Measurements from ENCODE around the gene ARID1B.

ARID1B gene

DNA sequence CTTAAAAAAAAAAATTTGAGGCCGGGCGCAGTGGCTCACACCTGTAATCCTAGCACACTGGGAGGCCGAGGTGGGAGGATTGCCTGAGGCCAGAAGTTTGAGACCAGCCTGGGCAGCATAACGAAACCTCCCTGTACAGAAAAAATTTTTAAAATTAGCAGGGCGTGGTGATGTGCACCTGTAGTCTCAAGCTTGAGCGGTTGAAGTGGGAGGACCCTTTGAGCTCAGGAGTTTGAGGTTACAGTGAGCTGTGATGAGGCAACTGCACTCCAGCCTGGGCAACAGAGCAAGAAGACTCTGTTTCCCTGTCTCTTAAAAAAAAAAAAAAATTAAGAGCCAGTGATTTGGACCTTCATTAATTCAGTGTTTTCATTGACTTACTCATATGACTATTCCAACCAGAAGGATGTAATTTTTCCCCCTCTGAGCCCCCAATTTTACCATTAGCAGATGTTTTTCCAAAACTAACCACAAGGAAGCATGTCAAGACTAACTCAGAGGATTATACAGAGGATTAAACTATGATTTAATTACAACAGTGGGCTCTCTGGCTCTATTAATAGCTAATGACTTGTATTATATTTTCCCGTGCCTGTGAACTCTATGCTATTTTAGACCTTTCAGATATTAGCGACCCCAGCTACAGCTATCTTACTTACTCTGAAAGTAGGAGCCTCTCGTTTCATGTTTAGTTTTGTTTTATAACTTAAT is 75.1 kb downstream of the ARID1B start:
- no peak for DNase-seq (ENCODE audit: low spot score)

DNA sequence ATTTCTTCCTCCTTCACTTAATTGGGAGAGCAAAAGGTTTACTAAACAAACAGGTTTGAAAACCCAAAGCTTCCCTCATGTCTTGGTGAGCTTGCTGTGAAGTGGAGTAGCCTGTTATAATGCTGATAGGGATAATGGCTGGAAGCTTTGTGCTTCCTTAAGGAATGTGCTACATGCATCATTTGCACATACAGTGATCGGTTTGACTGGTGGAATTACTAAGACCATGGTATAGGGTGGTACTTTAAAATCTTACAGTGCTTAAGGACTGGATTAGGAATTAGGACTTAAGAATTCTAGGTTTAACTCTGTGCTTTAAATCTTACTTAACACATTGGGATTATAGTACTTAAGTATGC is 75.7 kb downstream of the ARID1B start:
- no peak for DNase-seq (ENCODE audit: low spot score)

DNA sequence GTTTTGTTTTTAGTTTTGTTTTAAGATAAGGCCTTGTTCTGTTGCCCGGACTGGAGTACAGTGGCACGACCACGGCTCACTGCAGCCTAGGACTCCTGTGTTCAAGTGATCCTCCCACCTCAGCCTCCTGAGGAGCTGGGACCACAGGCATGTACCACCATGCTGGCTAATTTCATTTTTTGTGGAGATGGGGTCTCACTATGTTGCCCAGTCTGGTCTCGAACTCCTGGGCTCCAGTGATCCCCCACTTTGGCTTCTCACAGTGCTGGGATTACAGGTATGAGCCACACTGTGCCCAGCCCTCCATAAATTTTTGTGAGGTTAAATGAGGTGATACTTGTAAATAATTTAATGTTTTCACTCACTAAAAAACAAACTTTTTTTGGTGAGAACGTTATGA is 76.6 kb downstream of the ARID1B start:
- no peak for DNase-seq (ENCODE audit: low spot score)

DNA sequence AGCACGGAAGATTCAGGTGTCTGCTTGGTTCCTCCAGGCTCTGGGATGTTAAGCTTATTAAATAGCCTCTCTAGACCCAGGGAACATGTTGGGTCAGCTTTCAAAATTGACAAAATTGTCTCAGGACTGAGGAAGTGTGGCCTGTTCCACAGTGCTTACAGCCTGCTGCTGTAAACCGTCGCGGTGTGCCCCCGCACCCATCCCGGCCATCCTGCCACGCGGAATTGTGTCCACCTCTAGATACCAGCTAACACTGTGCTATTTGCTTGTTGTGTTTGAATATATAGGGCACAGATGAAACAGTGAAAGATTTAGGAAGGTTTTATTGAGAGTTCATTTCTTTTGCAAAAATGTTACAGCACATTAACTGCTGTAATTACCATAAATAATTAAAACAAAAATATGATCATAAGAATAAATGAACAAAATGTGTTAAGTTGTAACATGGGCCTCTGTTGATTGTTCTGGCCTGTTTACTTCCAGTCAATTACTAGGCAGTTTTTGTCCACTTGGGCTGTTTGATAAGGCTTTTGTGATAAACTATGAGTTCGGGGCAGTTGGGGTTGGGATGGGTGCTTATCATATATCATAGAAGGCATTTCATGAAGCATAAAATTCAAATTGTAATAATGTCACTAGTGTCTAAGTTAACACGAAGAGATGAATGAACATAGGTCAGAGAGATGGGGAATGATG is 77.4 kb downstream of the ARID1B start:
- DNase-seq (ENCODE audit: low spot score), result no peak

DNA sequence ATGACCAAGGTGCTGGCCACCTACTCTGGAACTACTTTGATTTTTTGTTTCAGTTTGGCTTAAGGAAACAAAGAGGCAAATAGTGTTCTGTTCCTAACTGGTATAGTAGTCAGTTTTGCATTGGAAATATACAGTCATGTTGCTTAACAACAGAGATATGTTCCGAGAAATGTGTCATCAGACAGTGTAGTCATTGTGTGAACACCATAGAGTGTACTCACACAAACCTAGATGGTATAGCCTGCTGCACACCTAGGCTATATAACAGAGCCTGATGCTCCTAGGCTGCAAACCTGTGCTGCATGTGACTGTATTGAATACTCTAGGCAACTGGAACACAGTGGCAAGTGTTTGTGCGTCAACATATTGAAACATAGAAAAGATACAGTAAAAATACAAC is 80.4 kb downstream of the ARID1B start:
- DNase-seq (ENCODE audit: low spot score), result no peak

DNA sequence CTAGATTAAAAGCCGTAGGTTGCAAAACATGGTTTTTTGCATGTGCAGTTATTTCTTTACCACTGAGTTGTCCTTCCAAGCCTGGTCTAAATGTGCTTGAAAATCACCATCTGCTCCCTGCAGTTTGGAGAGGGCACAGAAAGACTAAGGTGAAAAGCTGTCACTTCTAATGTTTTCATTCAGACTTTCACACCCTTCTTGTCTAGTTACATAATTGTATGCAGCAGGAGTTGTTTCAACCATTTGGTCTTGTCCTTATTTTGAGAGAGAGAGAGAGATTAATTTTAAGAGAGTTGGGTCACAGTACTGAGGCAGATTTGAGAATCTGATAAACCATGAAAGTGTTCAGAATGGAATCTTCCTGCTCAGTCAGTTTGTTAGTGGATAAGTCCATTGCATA is 82.5 kb downstream of the ARID1B start:
- DNase-seq (ENCODE audit: low spot score), result no peak

DNA sequence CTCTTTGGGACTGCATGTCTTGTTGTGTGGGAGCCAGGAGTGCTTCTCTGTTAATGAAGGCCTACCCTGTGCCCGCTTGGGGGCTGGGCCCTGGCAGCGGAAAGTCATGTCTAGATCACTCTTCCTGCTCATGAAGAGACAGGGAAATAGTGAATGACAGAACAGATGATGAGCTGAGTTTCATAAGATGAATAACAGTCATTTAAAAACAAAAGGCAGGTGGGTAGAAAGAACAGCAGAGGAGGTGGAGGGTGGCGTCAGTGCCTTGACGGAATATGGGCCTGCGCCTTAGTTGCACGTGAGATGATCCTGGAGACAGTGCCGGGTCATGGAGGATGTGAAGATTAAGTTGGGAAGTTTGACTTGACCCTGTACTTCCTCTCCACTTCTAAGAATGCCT is 85.5 kb downstream of the ARID1B start:
- no peak for DNase-seq (ENCODE audit: low spot score)

DNA sequence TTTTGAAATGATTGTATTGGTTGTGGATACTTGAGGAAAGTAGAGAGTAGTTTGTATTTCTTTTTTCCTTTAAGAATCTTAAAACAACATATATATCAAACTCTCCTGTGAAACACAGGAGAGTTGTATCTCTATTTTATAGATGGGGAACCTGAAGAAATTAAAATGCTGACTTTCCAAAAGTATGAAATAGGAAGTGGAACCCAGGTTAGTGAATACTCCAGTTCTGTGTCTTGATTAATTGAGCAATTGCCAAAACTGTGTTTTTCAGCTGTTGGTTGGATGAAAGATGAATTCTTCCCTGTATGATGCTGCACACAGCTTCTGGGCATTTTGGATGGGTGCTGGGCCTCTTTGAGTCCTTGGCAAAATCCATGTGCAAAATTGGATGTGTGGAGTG is 86.3 kb downstream of the ARID1B start:
- no peak for DNase-seq (ENCODE audit: low spot score)

DNA sequence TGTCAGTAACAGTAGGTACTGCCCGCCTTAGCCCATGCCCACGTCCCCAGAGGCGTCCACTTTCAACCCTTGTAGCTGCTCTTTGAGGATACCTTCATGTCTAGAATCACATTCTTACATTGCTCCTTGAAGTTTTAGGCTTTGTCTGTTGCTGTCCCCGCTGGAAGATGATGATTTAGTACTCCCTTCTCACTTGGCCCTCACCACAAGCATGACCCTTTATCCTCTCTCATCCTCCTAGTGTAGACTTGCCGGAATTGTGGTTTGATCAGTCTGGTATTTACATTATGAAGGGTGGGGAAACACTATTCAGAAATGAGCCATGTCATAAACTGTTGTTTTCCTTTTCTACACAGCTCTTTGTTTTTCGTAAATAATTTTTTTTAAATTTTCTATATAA is 87.4 kb downstream of the ARID1B start:
- DNase-seq (ENCODE audit: low spot score), result no peak

DNA sequence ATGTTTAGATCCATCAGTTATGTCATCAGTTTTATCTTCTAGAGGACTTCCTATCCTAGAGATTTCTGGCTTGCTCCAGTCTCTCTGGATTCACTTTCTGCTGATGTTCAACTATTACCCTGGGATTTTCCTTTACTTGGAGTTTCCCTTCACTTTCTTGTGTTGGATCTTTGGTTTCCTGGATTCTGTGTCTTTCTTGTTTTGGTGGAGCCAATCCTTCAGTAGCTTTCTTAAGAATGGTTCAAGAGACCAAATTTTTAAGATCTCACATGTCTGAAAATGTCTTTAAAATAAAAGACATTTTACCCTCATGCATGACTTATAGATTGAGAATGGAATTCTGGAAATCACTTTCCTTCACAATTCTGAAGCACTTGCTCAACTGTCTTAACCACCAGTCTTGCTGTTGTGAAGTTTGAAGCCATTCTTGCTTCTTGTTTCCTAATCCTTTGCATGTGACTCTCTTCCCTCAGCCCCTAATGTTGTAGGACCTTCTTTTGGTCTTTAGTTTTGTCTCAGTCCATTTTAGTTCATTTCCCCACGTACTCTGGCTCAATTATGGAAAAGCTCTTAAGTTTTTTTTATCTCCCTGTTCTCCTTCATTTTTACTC is 87.9 kb downstream of the ARID1B start:
- no peak for DNase-seq (ENCODE audit: low spot score)

DNA sequence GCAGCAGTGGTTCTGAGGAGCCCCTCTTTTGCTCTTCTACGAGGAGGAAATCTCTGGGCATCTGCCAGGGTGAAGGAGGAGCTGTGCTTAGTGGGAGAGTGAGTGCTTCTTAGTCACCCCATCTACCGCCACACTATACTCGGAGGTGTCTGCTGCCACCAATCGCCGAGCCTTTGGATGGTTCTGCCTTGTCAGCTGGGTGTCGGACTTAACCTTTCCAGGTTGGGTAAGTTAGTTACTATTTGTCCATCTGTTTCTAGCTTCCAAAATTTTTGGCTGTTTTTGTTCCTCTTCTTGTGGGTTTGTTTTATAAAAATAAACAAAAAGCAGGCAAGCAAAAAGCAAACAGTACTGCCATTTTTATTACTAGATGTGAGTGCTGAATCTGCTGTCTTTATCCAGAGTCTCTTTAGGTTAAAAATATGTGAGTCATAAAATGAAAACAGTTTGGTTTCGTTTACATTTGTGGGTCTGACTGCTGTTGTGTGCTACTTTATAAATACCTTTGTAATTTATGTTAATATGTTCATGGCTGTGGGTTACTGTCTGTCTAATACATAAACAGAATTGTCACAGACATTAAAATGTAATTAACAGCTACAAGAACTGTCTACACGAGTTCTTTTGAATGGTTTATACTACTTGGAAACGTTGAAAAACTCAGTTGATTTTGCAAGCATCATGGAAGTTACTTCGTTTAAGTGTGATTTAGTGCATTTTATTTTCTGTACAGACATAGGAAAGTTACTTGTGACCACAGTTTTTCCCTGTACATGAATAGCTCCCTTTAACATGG is 89.2 kb downstream of the ARID1B start:
- no peak for DNase-seq (ENCODE audit: low spot score)

DNA sequence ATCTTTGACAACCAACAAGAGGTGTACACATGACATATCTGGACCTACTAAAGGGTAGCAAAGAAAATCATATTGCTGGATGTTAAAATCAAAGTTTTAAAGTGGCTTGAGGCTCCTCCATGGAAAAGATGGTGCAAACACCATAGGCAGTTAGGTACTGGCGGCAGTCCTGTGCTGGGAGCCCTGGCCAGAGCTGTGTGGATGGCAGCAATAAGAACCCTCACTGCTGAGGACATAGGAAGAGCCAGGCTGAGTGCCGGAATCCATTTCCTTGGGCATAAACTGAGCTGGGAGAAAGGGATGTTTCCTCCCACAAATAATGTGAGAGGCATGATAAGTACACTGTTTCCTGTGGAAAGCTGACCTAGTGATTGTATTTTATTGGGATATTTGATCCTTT is 89.9 kb downstream of the ARID1B start:
- no peak for DNase-seq (ENCODE audit: low spot score)

DNA sequence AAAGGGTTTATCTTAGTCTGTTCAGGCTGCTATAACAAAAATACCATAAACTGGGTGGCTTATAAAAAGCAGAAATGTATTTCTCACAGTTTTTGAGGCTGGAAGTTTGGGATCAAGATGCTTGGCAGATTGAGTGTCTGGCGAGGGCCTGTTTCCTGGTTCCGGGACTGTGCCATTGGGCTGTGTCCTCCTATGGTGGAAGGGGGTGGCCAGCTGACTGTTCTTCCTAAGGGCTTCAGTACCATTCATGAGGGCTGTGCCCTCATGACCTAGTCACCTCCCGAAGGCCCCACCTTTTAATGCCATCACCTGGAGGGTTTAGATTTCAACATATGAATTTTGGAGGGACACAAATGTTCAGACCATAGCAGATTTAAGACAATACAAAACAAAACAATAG is 91.2 kb downstream of the ARID1B start:
- no peak for DNase-seq (ENCODE audit: low spot score)

DNA sequence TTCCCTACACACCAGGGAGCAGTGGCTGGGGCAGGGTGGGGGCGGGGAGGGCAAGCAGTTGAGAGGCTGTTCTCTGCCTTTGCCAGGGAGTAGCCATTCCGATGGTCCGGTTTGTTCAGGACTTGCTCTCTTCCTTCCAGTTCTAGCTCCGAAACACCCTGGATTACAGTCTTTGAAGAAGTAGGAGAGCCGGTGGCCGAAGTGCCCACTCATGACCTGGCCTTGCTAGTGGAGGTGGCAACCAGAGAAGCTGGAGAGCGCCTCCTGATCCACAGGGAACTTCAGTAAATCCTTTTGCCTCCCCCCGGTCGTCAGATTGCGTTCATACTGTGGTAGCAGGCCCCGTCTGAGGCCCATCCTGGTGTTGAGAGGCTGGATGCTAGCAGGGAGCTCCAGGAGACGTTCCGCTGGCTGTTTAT is 92.8 kb downstream of the ARID1B start:
- DNase-seq (ENCODE audit: low spot score), result no peak

DNA sequence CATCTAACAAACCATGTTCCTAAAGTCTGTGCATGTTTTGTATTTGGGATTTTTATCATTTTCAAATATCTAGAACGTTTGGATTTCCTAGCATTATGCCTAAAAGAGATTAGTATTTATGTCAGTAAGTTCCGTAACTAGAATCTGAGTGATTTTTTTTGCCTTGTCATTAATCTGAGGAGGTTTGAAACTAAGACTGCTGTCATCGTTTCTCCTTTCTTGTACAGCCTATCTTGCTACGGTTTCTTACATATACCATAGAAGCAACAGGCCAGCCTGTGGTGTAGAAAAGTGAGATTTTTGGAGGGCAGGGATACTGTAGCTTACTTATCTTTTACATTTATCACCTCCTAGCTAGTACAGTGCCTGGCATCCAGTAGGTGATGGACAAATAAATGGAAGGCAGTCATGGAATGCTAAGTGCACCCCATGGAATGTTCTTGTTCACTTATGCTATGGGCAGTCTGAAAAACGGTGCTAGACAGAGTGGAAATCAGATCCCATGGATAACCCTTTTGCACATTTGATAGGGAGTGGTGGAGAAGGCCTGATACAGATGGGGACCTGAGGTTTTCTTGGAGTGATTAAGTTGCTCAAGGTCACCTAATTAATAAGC is 93.9 kb downstream of the ARID1B start:
- no peak for DNase-seq (ENCODE audit: low spot score)

DNA sequence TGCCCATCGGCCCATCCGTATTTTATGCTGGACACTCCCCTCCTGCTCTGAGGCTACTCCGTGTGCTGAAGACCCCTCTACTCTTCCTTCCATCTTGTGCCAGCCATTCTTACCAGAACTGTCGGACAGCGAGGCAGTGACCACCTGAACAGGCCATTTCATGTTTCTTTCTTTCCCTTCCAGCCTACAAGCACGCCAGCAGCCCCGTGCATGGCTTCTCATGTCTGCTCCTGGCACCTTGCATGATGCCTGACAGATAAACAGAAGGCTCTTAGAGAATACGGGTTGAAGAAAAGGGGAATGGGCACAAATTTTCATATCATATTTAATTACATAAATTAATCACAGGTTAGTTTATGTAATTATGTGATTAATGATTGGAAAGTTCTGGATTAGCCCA is 95.7 kb downstream of the ARID1B start:
- no peak for DNase-seq (ENCODE audit: low spot score)

DNA sequence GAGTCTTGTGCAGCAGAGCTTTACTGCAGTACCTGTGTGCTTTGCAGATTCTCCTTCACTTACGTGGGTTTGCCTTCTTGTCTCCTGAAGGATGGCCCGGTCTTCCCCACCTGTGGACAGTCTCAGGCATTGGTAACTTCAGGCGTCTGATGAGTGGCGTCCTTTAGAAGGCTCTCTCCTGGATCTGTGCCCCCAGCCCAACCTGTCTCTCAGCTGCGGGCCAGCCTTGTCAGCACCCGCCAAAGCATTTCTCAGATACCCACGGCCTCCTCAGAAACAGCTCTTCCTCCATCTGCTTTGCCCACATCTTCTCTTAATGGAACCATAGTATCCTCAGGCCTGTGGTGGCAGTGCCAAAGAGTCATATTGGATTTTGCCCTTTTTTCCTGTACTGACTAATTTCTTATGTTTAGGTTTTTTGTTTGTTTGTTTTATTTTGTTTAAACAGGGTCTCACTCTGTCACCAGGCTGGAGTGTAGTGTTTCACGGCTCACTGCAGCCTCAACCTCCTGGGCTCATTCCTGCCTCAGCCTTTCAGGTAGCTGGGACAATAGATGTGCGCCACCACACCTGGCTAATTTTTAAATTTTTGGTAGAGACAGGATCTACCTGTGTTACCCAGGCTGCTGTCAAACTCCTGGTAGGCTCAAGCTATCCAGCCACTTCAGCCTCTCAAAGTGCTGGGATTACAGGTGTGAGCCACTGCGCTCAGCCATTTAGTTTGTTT is 96.6 kb downstream of the ARID1B start:
- DNase-seq (ENCODE audit: low spot score), result no peak

DNA sequence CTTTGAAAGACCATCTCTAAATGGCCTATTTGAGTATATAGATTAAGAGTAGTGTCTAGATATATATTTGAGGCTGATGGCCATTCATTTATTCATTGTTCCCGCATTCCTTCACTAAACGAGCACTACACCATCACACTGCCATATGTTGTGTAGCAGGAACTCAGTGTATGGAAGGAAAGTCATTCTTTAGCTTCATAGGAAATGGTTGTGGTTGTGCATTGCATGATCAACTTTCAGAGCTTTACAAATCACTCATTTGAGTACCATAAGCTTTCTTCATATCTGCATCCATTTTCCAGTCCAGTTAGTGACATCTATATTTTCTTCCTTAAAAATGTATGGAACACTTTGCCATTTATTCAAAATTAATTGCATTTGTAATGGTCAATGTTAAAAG is 97.9 kb downstream of the ARID1B start:
- DNase-seq (ENCODE audit: low spot score), result no peak

DNA sequence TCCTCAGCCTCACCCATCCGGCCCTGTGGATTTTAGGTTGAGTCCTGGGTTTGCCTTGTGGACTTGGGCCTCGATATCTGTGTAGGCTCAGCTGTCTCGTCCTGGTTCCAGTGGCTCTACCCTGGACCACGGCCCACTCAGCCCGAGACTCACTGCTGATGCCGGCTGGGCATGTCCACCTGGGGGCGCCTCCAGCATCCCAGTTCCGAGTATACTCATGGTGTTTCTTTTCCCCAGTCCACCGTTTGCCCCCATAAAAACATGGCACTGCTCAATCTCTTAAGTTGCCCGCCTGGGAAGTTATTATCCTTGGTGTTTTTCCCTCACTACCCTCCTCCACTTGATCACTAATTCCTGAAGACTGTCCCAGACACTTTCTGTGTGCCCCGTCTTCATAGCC is 99.1 kb downstream of the ARID1B start:
- DNase-seq (ENCODE audit: low spot score), result no peak

DNA sequence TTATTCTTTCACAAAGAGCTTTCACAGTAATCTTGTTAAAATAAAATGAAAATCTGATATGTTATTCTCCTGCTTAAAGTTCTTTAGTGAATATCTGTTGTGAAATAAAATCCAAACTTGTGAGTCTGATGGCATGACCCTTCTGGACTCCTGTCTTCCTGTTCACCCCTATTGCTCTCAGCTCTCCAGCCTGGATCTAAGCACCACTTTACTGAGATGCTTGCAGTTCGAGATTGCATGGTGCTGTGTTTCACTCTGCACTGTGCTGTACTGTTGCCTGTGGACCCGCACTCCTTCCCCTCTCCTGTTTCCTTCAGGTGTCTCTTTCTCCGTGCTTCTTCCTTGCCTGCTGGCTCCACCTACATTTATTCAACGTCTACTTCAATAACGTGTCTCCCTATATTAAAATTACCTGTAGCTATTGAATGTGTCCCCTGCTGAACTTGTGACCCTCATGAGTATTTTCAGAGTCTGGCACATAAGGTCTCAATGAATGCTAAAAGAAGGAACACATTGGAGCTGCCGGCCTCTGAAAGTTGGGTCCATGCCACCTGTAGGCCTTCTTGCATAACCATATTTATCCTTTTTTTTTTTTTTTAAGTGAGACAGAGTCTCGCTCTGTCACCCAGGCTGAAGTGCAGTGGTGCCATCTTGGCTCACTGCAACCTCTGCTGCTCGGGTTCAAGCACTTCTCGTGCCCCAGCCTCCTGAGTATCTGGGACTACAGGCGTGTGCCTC is 100.1 kb downstream of the ARID1B start:
- DNase-seq (ENCODE audit: low spot score), result no peak

DNA sequence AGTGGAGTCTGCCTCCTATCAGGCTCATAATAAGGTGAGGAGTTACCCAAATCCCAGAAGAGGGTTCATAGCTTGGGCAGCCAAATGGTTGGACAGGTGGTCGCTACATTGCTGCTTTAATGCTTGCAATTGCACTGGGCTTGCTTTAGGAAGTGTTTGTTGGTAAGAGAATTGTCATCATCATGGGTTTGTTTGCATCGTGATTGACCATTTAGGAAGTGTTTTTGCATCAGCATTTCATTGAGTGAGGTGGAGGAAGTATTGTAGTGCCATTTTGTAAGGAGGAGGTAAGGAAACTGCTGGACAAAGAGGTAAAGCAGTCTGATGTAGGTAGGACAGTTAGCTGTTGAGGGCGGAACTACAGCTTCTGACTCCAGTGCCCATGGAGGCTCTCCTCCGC is 101.5 kb downstream of the ARID1B start:
- no peak for DNase-seq (ENCODE audit: low spot score)

Data from SW480 (cell line).